OCI-LY3 (cell line): ENCODE data around the gene ATP2C2.

Source experiments
- H2AFZ ChIP-seq: fragments of 200-600, 300-600 bp; shearing (Covaris generic); 2 replicates; pipeline ENCODE4 v1.6.0; 2014; ENCODE audit warnings: antibody characterized with exemption, low read depth, low read length
- H3K27ac ChIP-seq: fragments of 200-600, 300-600 bp; sonication (generic); 2 replicates; pipeline ENCODE4 v1.5.1; 2014; ENCODE audit warnings: mild to moderate bottlenecking, low read length, moderate library complexity, mixed read lengths
- H3K27me3 ChIP-seq: fragments of 200-600, 300-600 bp; sonication (generic); 2 replicates; pipeline ENCODE4 v1.6.1; 2014; ENCODE audit warnings: low read depth, low read length, mixed read lengths
- H3K36me3 ChIP-seq: fragments of 200-600, 300-600 bp; sonication (generic); replicated peaks from 2 replicates; pipeline ENCODE3; 2014; ENCODE audit warnings: low read depth, low read length, mixed read lengths
- H3K4me1 ChIP-seq: fragments of 300-600, 200-600 bp; sonication (generic); 2 replicates; pipeline ENCODE4 v1.6.1; 2014; ENCODE audit warnings: low read length, mixed read lengths
- H3K4me2 ChIP-seq: fragments of 200-600, 300-600 bp; sonication (generic); 2 replicates; pipeline ENCODE4 v1.6.1; 2014; ENCODE audit warnings: low read length, mixed read lengths
- H3K4me3 ChIP-seq: fragments of 300-600, 200-600 bp; sonication (generic); 2 replicates; pipeline ENCODE4 v1.5.1; 2014; ENCODE audit warnings: antibody characterized with exemption, mild to moderate bottlenecking, low read length, moderate library complexity
- H3K79me2 ChIP-seq: fragments of 300-600, 200-600 bp; shearing (Covaris generic); 2 replicates; pipeline ENCODE4 v1.6.1; 2014; ENCODE audit warnings: mild to moderate bottlenecking, low read length, mixed read lengths
- H3K9ac ChIP-seq: fragments of 300-600, 200-600 bp; shearing (Covaris generic); 2 replicates; pipeline ENCODE4 v1.6.0; 2014; ENCODE audit warnings: mild to moderate bottlenecking, low read length, moderate library complexity
- H3K9me3 ChIP-seq: fragments of 200-600, 300-600 bp; shearing (Covaris generic); 2 replicates; pipeline ENCODE4 v1.6.1; 2014; ENCODE audit warnings: low read length, mixed read lengths; ENCODE audit not compliant: insufficient read depth
- H4K20me1 ChIP-seq: fragments of 200-600, 300-600 bp; sonication (generic); 2 replicates; pipeline ENCODE4 v1.6.1; 2016; ENCODE audit warnings: low read length, mixed read lengths; ENCODE audit not compliant: insufficient read depth
- EZH2phosphoT487 ChIP-seq: fragments of 200-600 bp; shearing (Covaris generic); IDR thresholded peaks from 2 replicates; pipeline ENCODE4 v1.6.1; 2018; ENCODE audit warnings: antibody characterized with exemption, mixed run types, low read depth
- TF ChIP-seq, protein P1 (sequence below): fragments of 200-600, 300-600 bp; sonication (generic); IDR thresholded peaks from 2 replicates; pipeline ENCODE4 v1.5.1; 2014; ENCODE audit warnings: antibody characterized with exemption, low read length, low read depth

Gene ATP2C2

GRCh38 chr16:84426804-84427203 is 58.5 kb downstream of the ATP2C2 start:
- no peaks in the 10 kb centered on the region for H3K79me2 ChIP-seq
- no peak overlapping the region for H3K4me2 ChIP-seq
- H2AFZ ChIP-seq = no peak overlapping the region
- H3K4me1 ChIP-seq = no peaks in the 10 kb centered on the region
- H3K4me3 ChIP-seq = no peak overlapping the region
- no peak overlapping the region for H3K9ac ChIP-seq
- no peak overlapping the region for H3K27ac ChIP-seq
- H3K36me3 ChIP-seq = no peaks in the 10 kb centered on the region
- no peaks in the 10 kb centered on the region for H3K9me3 ChIP-seq
- TF ChIP-seq, protein P1, sequence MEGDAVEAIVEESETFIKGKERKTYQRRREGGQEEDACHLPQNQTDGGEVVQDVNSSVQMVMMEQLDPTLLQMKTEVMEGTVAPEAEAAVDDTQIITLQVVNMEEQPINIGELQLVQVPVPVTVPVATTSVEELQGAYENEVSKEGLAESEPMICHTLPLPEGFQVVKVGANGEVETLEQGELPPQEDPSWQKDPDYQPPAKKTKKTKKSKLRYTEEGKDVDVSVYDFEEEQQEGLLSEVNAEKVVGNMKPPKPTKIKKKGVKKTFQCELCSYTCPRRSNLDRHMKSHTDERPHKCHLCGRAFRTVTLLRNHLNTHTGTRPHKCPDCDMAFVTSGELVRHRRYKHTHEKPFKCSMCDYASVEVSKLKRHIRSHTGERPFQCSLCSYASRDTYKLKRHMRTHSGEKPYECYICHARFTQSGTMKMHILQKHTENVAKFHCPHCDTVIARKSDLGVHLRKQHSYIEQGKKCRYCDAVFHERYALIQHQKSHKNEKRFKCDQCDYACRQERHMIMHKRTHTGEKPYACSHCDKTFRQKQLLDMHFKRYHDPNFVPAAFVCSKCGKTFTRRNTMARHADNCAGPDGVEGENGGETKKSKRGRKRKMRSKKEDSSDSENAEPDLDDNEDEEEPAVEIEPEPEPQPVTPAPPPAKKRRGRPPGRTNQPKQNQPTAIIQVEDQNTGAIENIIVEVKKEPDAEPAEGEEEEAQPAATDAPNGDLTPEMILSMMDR = no peak
- no peak for TF ChIP-seq EZH2phosphoT487
- H4K20me1 ChIP-seq = no peaks in the 10 kb centered on the region
- H3K27me3 ChIP-seq = peaks cover 7% of the 10 kb centered on the region; the same call in 1 of the 2 replicates

GRCh38 chr16:84427553-84427952 is 59.2 kb downstream of the ATP2C2 start:
- Histone ChIP-seq H3K9me3 (no peaks in the 10 kb centered on the region), H3K27me3 (peaks cover 7% of the 10 kb centered on the region; the same call in 1 of the 2 replicates), H4K20me1 (no peaks in the 10 kb centered on the region), H3K79me2 (no peaks in the 10 kb centered on the region), H3K27ac (no peak overlapping the region), H3K4me2 (no peak overlapping the region), H3K4me3 (no peak overlapping the region), H2AFZ (no peak overlapping the region), H3K9ac (no peak overlapping the region), H3K36me3 (no peaks in the 10 kb centered on the region), H3K4me1 (no peaks in the 10 kb centered on the region)
- TF ChIP-seq EZH2phosphoT487 = no peak
- TF ChIP-seq, protein P1 = no peak

GRCh38 chr16:84430860-84431259 is 62.5 kb downstream of the ATP2C2 start:
- Histone ChIP-seq H2AFZ (no peak overlapping the region), H3K4me2 (no peak overlapping the region), H3K79me2 (no peaks in the 10 kb centered on the region), H3K4me1 (no peaks in the 10 kb centered on the region), H3K27me3 (peaks cover 7% of the 10 kb centered on the region; the same call in 1 of the 2 replicates), H3K9me3 (no peaks in the 10 kb centered on the region), H3K36me3 (no peaks in the 10 kb centered on the region), H4K20me1 (no peaks in the 10 kb centered on the region), H3K27ac (no peak overlapping the region), H3K4me3 (no peak overlapping the region), H3K9ac (no peak overlapping the region)
- TF ChIP-seq, protein P1 = no peak
- TF ChIP-seq EZH2phosphoT487 = no peak

DNA sequence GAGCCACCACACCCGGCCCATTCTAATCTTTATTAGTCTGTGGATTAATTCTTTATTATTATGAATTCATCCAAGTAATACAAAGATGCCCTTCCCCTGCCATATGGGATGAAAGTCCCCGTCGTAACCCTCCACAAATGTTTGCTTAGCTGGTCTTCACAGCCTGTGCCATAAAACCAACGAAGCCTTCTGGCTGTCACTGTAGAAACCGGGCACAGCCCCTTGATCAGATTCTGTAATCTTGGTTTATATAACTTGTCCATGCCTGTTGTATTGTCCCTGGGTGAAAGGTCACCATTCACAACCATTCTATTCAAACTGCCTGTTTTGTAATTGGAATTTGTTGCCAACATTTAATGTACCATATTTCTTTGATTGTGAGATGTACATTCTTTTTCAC is 66.5 kb downstream of the ATP2C2 start:
- H3K9ac ChIP-seq = no peak overlapping the region
- H2AFZ ChIP-seq = no peak overlapping the region
- TF ChIP-seq, protein P1 = no peak
- TF ChIP-seq EZH2phosphoT487 = no peak
- H3K79me2 ChIP-seq = no peaks in the 10 kb centered on the region
- H3K27me3 ChIP-seq = no peaks in the 10 kb centered on the region
- H3K4me3 ChIP-seq = no peak overlapping the region
- no peaks in the 10 kb centered on the region for H3K36me3 ChIP-seq
- H3K27ac ChIP-seq = no peak overlapping the region
- H3K4me1 ChIP-seq = no peaks in the 10 kb centered on the region
- H4K20me1 ChIP-seq = no peaks in the 10 kb centered on the region
- H3K9me3 ChIP-seq = no peaks in the 10 kb centered on the region
- H3K4me2 ChIP-seq = no peak overlapping the region
